MCF 10A (cell line): Measurements from ENCODE around the gene ITPKC. TPM values are rescaled to one million over a fixed set of nuclear protein-coding genes. Genes with fewer than 3 reads are reported as not detected.
A peak's percentile ranks its signal among the peaks of the same experiment; 100 is the strongest.

Experiments
- BruUV-seq: library from RNA; stranded (reverse); fragments of 400-500 nt; replicated peaks from 2 replicates; lab custom pipeline; 2021; lab: Mats Ljungman, UMichigan
- CTCF ChIA-PET: fragments of 300-600 bp; sonication (Branson Sonifier 250); formaldehyde crosslinking; extraction: SDS; loops from one replicate; lab custom pipeline; 2021; ENCODE audit warnings: antibody characterized with exemption, inconsistent platforms; lab: Yijun Ruan, JAX
- POLR2A ChIA-PET: fragments of 300-600, 350-650 bp; sonication (Branson Sonifier 250); formaldehyde crosslinking; extraction: SDS; loops from one replicate; lab custom pipeline; 2020; ENCODE audit warnings: antibody characterized with exemption, inconsistent platforms; lab: Yijun Ruan, JAX
- DNase-seq: peaks from one replicate; pipeline ENCODE4 v3.0.0-alpha.2; 2018; ENCODE audit not compliant: unreplicated experiment
- H3K27ac Mint-ChIP-seq: one replicate; pipeline ENCODE4 v1.8.0; 2022; ENCODE audit warnings: mild to moderate bottlenecking, low read depth, mixed read lengths; ENCODE audit not compliant: unreplicated experiment
- H3K27me3 Mint-ChIP-seq: one replicate; pipeline ENCODE4 v1.8.0; 2022; ENCODE audit warnings: mixed read lengths; ENCODE audit not compliant: insufficient read depth, unreplicated experiment
- H3K36me3 Mint-ChIP-seq: one replicate; pipeline ENCODE4 v1.8.0; 2022; ENCODE audit warnings: mild to moderate bottlenecking, moderate library complexity, mixed read lengths; ENCODE audit not compliant: insufficient read depth, unreplicated experiment
- H3K4me1 Mint-ChIP-seq: one replicate; pipeline ENCODE4 v1.8.0; 2022; ENCODE audit warnings: mixed read lengths; ENCODE audit not compliant: insufficient read depth, unreplicated experiment
- H3K4me3 Mint-ChIP-seq: one replicate; pipeline ENCODE4 v1.8.0; 2022; ENCODE audit warnings: mild to moderate bottlenecking, moderate library complexity, mixed read lengths; ENCODE audit not compliant: unreplicated experiment
- H3K9me3 Mint-ChIP-seq: one replicate; pipeline ENCODE4 v1.8.0; 2022; ENCODE audit warnings: mixed read lengths; ENCODE audit not compliant: unreplicated experiment
- CTCF ChIP-seq: fragments of 200-600 bp; IDR thresholded peaks from one replicate; pipeline ENCODE4 v1.8.0; 2022; ENCODE audit warnings: antibody characterized with exemption, mild to moderate bottlenecking; ENCODE audit not compliant: unreplicated experiment
- intact Hi-C: fragments of 100-400 bp; cut with micrococcal nuclease; formaldehyde crosslinking; loops from 2 replicates; pipeline ENCODE4 v1.14.1; 2022
- total RNA-seq: library from RNA; stranded (reverse); gene quantifications from 2 replicates; pipeline ENCODE4 v1.2.3, GENCODE V29; 2022

Gene ITPKC
- total RNA-seq, 1 experiment from 2014 or later = 33.2 TPM

GRCh38 chr19:40733149-40733548 is 16.2 kb downstream of the ITPKC start:
- TF ChIP-seq CTCF = no peak
- no TSS peak for BruUV-seq
- ChIA-PET CTCF (interaction anchor here (0.6 to 1.3 kb wide), 5 partner anchors 11 to 240 kb away, joined by 3 to 7 read pairs (median 3); no protein-coding TSS in a partner anchor), POLR2A (interaction anchor here (0.9 to 4.2 kb wide), 6 partner anchors 9 to 17 kb away, joined by 3 to 23 read pairs (median 4); partner anchors contain the start of genes ACTMAP and SNRPA)
- no peak overlapping the region for H3K27ac Mint-ChIP-seq
- H3K4me1 Mint-ChIP-seq = peaks cover 7% of the 10 kb centered on the region
- H3K9me3 Mint-ChIP-seq = no peaks in the 10 kb centered on the region
- intact Hi-C loops = no loop called here
- no peak for DNase-seq
- no peak overlapping the region for H3K4me3 Mint-ChIP-seq
- H3K36me3 Mint-ChIP-seq = peaks cover 99% of the 10 kb centered on the region
- H3K27me3 Mint-ChIP-seq = no peaks in the 10 kb centered on the region

GRCh38 chr19:40735013-40735771 is 18.3 kb downstream of the ITPKC start:
- ChIA-PET POLR2A (interaction anchor here (1.2 to 4.2 kb wide), 4 partner anchors 11 to 19 kb away, joined by 5 to 23 read pairs (median 8); partner anchors contain the start of genes ACTMAP, COQ8B, ITPKC and SNRPA), CTCF (interaction anchor here (1.1 kb wide), 1 partner anchor 15 kb away, joined by 3 read pairs; no protein-coding TSS in a partner anchor)
- no peak for TF ChIP-seq CTCF
- H3K4me1 Mint-ChIP-seq = peaks cover 7% of the 10 kb centered on the region
- H3K27me3 Mint-ChIP-seq = no peaks in the 10 kb centered on the region
- H3K4me3 Mint-ChIP-seq = peak overlapping the region; percentile 10
- BruUV-seq = no TSS peak
- no peak for DNase-seq
- H3K9me3 Mint-ChIP-seq = no peaks in the 10 kb centered on the region
- intact Hi-C loops = no loop called here
- peaks cover 99% of the 10 kb centered on the region for H3K36me3 Mint-ChIP-seq
- peak overlapping the region; percentile 82 for H3K27ac Mint-ChIP-seq

GRCh38 chr19:40736661-40737060 is 19.7 kb downstream of the ITPKC start:
- Mint-ChIP-seq H3K27me3 (no peaks in the 10 kb centered on the region), H3K4me1 (peaks cover 7% of the 10 kb centered on the region), H3K27ac (no peak overlapping the region), H3K4me3 (no peak overlapping the region), H3K36me3 (peaks cover 99% of the 10 kb centered on the region), H3K9me3 (no peaks in the 10 kb centered on the region)
- no peak for TF ChIP-seq CTCF
- CTCF ChIA-PET = interaction anchor here (0.6 kb wide), 1 partner anchor 8 kb away, joined by 4 read pairs; no protein-coding TSS in a partner anchor
- no peak for DNase-seq
- BruUV-seq = no TSS peak
- POLR2A ChIA-PET = interaction anchor here (0.7 to 4.2 kb wide), 4 partner anchors 12 to 15 kb away, joined by 3 to 23 read pairs (median 4); partner anchors contain the start of genes ACTMAP and SNRPA
- intact Hi-C loops = no loop called here

GRCh38 chr19:40737102-40737644 is 20.3 kb downstream of the ITPKC start:
- no peak overlapping the region for H3K27ac Mint-ChIP-seq
- no peak for TF ChIP-seq CTCF
- DNase-seq = no peak
- no peaks in the 10 kb centered on the region for H3K9me3 Mint-ChIP-seq
- peaks cover 7% of the 10 kb centered on the region for H3K4me1 Mint-ChIP-seq
- intact Hi-C loops = no loop called here
- peaks cover 99% of the 10 kb centered on the region for H3K36me3 Mint-ChIP-seq
- no TSS peak for BruUV-seq
- no peaks in the 10 kb centered on the region for H3K27me3 Mint-ChIP-seq
- no peak overlapping the region for H3K4me3 Mint-ChIP-seq
- ChIA-PET POLR2A (interaction anchor here (0.8 to 4.2 kb wide), 3 partner anchors 13 to 15 kb away, joined by 3 to 23 read pairs (median 6); partner anchors contain the start of genes ACTMAP and SNRPA), CTCF (interaction anchor here (0.6 kb wide), 1 partner anchor 9 kb away, joined by 4 read pairs; no protein-coding TSS in a partner anchor)
